T-helper 22 cell (primary cell): ENCODE data around the gene F2RL3.
"Not testable (repeated sequence)": the region's sequence is repeated elsewhere in the genome, so short reads cannot be mapped to it uniquely, and the experiment has no call there.

Experiments
- DNase-seq: peaks from one replicate; pipeline ENCODE4 v3.0.0-alpha.2; 2020; ENCODE audit warnings: low read depth

Gene F2RL3

DNA sequence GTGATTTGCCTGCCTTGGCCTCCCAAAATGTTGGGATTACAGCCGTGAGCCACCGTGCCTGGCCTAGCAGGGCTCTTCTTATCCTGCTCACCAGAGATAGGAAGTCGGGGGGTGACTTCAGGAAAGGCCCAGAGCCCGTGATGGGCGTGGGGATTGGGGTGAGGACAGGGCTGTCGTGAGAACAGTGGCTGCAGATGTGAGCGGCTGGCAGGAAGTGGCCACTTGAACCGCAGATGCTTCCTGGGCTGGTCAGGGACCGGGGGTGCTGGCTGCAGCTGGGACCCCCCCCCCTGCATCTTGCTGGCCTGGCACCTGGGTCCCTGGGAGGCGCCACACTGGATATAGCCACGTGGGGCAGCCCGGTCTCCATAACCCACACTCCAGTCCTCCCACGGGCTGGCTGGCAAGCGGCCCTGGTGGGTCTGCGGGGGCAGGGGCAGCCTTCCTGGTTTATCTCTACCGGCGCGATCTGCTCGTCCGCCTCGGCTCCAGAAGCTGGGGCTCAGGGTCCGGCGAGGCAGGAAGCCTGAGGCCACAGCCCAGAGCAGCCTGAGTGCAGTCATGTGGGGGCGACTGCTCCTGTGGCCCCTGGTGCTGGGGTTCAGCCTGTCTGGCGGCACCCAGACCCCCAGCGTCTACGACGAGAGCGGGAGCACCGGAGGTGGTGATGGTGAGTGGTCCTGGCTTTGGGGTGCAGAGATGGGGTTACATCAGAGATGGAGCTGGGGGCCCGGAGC, at the start of gene F2RL3:
Gene F2RL3 (plus strand): TSS at position 371 of the 737 bp plus-strand sequence. CDS start 191 bp downstream, at position 562.
- DNase-seq, result no peak

DNA sequence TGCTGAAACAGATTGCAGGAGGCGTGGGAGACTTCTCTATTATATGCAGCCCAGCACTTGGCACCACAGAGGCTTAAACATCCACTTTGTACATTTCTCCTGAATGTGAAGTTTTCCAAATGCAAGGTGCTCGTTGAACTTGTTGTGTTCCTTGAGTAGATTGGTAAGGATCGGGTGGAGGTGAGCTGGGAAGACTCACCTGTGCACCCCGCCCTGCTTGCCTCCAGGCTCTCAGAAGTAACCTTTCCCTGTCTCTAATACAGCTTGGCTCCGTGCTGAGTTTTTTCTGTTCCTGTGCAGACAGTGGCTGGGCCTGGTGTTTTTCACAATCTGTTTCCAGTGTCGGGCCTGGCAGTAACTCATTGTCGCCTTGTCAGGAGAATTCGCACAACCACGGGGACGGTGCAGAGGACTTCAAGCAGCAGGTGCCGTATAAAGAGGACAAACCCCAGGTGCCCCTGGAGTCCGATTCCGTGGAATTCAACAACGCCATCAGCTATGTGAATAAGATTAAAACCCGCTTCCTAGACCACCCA, 47.3 kb upstream of the F2RL3 start:
- DNase-seq, result no peak

DNA sequence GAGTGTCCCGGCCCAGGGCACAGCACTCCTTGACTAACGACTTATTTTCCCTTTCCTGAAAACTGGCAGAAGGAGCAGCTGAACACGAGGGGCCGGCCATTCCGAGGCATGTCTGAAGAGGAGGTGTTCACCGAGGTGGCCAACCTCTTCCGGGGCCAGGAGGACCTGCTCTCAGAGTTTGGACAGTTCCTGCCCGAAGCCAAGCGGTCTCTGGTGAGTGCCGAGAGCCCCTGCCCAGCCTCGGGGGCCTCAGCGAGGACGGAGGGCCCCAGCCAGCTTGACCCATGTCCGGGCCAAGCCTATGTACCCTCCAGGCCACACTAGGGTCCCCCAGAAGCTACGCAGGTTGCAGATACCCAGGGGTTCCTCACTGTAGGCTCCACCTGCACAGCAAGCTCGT, 41.9 kb upstream of the F2RL3 start:
- no peak for DNase-seq

DNA sequence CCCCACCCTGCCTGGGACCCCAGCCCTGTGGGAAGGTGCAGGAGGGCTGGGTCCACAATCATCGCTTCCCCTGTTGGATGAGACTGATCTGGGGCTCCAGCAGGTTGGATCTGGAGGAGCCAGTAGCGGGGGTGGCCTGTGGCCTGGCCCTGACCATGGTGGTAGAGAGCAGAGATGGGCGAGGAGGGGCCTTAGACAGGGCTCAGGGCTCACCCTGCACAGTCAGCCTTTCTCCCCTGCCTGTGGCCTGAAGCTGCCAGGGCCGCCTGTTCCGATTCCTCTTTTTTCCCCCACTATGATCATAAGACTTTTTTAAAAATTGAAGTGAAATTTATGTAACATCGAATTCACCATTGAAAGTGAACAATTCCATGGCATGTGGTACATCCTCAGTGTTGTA, 41.4 kb upstream of the F2RL3 start:
- DNase-seq, result no peak

DNA sequence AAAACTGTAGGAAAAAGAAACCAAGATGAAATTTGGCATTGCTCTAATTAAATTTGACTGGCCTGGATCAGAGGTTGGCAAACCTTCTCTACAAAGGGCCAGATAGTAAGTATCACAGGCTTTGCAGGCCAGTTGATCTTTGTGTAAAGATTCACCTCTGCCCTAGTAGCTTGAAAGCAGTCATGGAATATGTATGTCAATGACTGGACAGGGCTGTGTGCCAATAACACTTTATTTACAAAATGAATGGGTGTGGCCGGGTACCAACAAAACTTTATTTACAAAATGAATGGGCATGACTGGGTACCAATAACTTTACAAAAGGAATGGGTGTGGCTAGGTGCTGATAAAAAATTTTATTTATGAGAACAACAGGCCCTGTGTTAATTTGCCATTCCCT, 39.6 kb upstream of the F2RL3 start:
- no peak for DNase-seq

DNA sequence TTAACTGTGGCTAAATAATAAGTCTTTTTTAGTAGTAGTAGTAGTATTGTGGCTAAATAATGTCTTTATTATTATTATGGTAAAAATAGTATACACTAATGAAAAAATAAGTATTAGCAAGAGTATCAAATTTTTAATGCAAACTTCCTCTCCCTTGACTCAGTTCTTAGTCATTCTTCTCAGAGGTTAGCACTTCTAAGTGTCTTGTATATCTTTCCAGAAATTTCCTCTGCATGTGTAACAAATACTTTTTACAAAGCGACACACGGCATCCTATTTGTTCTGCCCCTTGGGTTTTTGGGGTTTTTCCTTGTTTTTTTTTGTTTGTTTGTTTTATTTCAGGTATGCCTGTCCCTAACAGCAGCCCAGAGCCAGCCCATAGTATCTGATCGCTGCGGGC, 38.7 kb upstream of the F2RL3 start:
- no peak for DNase-seq

DNA sequence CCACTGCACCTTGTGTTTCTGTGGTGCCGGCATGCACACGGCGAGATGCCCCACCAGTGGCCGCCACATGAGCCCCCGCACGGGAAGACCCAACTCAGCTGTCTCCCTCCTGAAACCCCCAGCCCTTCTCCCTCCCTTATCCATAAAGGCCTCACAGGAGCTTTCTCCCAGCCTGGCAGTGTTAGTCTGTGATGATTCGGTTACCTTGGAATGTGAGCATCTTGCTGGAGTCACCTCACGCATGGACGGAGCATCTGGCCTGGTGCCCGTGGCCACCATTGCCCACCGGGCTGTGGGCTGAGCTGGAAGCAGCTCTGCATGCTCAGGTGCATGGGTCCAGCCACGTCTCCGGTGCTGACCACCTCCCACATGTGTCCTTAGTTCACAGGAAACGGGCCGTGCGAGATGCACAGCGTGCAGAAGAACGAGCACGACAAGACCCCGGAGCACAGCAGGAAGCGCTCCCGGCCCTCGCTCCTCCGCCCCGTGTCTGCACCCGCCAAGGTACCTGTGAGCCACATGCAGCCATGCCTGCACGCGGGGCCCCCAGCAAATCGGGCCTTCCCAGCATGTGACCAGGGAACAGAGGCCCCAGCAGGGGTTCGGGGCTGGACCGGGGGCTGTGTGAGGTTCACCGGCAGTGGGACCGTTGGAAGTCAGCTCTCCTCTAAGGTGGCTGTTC, 37.6 kb upstream of the F2RL3 start:
- DNase-seq, result no peak

DNA sequence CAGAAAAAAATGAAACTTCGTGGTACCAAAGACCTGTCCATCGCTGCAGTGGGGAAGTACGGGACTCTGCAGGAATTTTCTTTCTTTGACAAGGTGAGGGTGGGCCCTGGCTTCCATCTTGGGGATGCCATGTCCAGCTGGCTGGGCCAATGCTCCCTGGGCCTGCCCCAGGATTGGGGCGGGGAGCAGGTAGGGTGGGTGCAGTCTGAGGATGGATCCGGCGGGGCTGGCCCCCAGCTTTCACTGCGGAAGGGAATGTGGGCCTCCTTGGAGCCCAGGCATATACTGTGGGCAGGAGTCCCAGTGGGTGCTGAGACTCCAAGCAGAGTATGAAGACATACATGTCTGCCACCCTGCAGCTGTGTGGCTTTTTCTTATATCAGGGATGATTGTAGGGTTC, 35.7 kb upstream of the F2RL3 start:
- DNase-seq, result no peak

DNA sequence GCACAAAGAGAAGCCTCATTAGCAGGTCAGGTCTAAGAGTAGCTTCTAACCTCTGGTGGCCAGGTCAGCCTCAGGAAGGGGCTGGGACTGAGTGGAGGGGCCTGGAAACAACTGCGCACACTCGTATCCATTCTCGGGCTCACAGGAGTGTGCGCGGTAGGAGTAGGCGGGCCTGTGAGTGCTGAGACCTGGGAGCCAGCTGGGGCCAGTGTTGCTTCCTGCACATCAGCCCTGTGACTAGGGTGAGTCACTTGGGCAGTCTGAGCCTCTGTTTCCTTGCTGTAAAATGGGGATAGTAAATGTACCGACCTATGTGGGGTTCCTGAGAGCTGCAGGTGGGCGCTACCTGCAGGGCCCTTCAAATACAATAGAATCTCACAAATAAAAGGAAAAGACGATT, 32.7 kb upstream of the F2RL3 start:
- no peak for DNase-seq

DNA sequence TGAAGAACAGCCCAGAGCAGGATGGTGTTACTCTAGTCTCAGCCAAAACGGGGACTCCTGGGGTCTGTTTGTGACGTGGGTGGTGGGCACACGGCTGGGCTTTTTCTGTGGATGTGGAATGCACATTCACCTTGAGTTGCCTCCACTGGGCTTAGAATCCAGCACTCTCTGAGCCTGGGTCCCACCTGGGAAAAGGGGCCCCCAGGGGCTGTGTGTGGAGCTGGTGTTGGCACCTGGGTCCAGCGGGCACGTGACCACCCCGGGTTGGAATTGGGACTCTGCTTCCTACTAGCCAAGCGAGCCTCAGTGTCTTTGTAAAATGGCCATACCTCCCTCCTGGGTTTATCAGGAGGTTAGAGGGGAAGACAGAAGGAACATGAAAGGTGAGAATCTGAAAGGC, 29.2 kb upstream of the F2RL3 start:
- DNase-seq, result no peak

DNA sequence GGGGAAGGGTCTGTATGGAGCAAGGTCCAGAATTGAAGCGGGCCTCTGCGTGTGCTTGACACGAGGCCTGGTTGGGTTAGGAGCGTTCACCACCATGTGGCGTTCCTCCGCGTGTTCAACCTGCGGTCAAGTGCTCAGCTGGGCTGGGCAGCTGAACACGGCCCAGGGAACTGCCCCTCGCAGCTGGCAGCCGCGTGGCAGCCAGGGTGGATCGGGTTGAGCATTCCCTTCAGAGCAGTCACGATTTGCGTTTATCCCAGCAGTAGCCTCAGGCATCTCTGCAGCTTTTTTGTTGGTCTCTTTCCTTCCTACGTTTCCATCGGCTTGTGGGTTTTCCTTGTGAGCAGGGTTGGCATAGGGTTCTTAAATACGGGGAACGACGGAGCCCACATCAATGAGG, 28.7 kb upstream of the F2RL3 start:
- no peak for DNase-seq

DNA sequence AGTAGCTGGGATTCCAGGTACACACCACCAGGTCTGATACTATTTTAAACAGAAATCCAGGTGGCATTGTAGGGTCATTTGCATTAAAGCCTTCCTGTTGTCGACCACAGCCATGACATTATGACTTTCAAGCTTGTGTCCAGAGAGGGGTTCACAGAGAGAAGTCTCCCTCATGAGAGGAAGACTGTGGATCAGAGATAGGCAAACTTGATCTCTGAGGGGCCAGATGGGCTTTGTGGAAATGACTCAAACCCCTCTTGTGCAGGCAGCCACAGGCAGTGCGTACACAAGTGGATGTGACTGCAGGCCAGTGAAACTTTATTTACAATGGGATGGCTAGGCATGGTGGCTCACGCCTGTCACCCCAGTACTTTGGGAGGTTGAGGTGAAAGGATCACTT, 27.8 kb upstream of the F2RL3 start:
- DNase-seq, result no peak

DNA sequence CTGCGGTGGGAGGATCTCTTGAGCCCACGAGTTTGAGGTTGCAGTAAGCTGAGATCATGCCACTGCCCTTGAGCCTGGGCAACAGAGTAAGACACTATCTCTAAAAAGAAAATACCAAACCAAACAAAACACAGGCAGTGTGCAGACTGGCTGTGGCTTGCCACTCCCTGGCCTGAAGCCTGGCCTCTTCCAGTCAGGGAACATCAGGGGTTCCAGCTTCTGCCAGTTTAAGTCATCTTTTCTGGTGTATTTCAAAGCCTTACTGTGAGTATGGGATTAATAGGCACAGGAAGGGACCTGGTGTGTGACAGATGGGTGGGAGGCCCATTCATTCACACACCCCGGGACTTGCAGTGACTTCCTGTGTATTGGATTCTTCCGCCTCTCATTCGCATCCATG, 27.0 kb upstream of the F2RL3 start:
- DNase-seq, result no peak

DNA sequence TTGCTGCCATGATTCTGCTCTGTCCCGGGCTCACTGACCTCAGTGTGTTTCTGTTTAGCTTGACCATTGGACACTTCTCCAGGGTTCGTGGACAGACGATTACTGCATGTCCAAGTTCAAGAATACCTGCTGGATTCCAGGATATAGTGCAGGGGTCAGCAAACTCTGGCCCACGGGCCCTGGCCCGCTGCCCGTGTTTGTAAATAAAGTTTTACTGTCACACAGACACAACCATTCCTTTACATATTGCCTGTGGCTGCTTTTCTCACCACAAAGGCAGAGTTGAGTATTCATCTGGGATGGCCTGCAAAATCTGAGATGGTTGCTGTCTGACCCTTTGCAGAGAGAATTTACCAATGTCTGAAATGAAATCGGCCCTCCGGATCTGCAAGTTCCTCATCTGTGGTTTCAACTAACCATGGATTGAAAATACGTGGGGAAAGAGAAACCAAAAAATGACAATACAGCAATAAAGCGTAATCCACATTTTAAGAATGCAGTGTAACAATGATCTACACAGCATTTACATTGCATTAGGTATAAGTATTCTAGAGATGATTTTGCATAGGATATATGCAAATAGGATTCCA, 25.9 kb upstream of the F2RL3 start:
- no peak for DNase-seq

DNA sequence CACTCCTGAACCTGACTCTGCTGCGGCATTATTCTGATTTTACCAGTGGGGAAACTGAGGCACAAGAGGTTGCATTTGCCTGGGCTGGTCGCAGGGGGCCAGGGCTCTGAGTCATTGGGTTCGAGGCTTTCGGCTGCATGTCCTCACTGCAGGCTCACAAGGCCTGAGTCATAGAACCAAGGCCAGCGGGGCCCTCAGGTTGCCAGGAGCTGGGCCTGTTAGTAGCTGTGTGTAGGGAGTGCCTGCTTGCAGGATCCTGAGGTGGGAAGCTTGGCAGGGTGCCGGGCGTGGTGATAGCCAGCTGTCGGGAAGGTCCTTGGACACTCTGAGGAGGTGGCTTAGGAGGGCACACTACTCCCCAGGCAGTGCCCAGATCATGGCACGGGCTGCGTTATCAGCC, 21.6 kb upstream of the F2RL3 start:
- no peak for DNase-seq

DNA sequence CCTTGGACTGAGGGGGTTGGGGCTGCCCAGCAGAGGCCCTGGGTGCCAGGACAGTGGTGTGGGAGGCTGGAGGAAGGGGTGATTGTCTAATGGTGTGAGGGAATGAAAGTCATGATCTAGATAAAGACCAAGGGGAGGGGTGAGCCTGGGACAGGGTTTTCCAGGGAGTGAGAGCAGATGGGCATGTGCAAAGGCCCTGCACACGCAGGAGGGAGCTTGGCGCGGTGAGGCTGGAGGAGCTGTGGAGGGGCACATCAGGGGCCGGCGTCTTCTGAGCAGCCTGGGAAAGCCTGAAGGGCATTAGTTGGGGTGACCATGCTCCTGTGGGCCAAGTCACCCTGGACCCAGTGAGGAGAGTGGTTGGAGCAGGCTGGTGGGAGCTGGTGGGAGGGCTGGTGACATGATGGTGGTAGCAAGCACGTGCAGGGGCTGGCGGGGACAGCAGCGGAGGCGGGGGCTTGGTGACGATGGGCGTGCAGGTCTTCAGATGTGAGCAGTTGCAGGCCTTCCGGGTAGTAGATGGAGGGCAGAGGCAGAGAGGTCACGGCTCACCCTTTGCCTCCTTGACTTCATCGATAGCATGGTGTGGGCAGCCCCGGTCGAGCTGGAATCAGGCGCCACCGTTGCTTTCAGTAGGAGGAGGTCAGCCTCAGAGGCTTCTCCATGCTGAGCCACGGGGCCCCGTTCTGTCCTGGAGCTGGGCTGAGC, 20.2 kb upstream of the F2RL3 start:
- DNase-seq, result no peak

DNA sequence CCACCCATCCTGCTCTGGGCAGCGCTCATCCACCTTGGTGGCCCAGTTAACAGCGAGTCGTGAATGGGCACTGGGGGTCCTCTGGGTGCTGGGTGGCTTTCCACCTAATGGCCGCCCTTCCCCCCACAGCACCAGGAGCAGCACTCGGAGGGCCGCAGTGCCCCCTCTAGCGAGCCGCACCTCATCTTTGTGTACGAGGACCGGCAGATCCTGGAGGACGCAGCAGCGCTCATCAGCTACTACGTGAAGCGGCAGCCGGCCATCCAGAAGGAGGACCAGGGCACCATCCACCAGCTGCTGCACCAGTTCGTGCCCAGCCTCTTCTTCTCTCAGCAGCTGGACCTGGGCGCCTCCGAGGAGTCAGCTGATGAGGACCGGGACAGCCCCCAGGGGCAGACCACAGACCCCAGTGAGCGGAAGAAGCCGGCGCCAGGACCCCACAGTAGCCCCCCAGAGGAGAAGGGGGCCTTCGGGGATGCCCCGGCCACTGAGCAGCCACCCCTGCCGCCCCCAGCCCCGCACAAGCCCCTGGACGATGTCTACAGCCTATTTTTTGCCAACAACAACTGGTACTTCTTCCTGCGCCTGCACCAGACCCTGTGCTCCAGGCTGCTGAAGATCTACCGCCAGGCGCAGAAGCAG, 19.3 kb upstream of the F2RL3 start:
- no peak for DNase-seq

DNA sequence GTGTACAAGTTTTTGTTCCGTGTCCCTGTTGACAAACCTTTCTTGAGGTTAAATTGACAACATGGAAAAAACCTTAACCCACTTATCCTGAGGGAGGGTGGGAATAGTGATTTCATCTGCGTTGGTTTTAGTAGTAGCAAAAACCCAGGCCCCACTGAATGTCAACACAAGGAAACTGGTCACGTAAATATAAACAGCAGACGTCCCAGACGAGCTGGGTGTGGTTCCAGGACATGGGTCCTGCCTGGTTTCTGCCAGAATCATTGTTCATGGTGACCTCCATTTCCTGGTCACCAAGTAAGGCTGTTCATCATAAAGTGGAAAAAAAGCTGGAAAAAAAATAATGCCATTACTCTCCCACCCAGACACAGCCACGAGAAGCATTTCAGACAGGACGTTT, 16.9 kb upstream of the F2RL3 start:
- DNase-seq, result no peak

DNA sequence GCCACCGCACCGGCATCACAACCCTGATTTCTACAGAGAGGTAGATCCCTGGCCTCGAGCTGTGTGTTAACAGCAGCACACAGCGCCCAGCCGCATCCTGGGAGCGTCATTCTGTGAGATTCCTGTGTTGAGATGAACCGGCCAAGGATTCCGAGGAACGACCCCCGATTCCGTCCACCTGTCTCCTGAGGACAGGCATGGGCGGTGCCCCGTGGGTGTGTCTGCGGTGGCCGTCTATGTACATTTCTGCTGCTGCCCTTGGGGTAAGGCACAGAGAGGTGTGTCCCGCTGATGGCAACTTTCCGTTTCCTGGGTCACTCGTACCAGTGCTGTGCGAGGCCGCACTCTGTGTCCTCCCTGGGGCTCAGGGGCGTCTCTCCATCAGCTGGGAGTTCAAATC, 16.1 kb upstream of the F2RL3 start:
- DNase-seq, result no peak

DNA sequence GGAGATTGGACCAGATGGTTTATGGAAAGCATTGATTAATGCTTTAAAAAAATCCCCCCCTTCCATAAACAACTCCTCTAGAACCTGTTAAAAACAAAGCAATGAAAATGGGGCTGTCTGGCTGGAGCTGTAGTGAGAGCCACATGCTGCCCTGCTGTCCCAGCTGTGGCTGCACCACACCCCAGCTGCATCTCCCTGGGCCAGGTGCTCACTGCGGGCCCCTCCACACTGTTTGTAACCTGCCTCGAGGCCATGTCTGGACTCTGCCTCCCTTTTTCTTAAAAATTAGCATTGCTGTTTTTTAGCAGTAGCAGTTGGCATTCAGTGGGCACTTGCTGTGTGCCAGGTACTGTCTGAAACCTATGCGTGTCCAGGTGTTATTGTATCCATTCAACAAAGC, 15.2 kb upstream of the F2RL3 start:
- no peak for DNase-seq

DNA sequence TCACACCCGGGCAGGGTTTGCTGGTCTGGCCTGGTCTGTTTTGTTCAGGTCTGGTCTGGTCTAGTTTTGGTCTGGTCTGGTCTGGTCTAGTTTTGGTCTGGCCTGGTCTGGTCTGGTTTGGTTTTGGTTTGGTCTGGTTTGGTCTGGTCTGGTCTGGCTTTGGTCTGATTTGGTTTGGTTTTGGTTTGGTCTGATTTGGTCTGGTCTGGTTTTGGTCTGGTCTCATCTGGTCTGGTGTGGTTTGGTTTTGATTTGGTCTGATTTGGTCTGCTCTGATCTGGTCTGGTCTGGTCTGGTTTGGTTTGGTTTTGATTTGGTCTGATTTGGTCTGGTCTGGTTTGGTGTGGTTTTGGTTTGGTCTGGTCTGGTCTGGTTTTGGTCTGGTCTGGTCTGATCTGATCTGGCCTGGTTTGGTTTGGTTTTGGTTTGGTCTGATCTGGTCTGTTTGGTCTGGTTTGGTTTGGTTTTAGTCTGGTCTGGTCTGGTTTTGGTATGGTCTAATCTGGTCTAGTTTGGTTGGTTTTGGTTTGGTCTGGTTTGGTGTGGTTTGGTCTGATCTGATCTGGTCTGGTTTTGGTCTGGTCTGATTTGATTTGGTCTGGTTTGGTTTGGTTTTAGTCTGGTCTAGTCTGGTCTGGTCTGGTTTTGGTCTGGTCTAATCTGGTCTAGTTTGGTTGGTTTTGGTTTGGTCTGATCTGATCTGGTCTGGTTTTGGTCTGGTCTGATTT, 14.4 kb upstream of the F2RL3 start:
- DNase-seq, result no peak

DNA sequence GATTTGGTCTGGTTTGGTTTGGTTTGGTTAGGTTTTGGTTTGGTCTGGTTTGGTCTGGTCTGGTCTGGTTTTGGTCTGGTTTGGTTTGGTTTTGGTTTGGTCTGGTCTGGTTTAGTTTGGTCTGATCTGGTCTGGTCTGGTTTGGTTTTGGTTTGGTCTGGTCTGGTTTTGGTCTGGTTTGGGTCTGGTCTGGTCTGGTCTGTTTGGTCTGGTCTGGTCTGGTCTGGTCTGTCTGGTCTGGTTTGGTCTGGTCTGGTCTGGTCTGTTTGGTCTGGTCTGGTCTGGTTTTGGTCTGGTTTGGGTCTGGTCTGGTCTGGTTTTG, 13.9 kb upstream of the F2RL3 start:
- DNase-seq, result not testable (repeated sequence)
